Nephron (organoid): ENCODE results near the gene LMBR1.
"Not testable (repeated sequence)": the region's sequence is repeated elsewhere in the genome, so short reads cannot be mapped to it uniquely, and the experiment has no call there.

Experiments
- H3K27ac Mint-ChIP-seq, 3 experiments: 2 replicates each; pipeline ENCODE4 v1.8.0; 2020; ENCODE audit warnings: mixed read lengths in 3 of 3, mild to moderate bottlenecking in 2 of 3, moderate library complexity in 1 of 3
- H3K27me3 Mint-ChIP-seq: 2 replicates; pipeline ENCODE4 v1.8.0; 2021; ENCODE audit warnings: low read depth, mild to moderate bottlenecking, moderate library complexity, mixed read lengths
- H3K36me3 Mint-ChIP-seq: 2 replicates; pipeline ENCODE4 v1.8.0; 2020; ENCODE audit warnings: low read depth, mixed read lengths
- H3K4me1 Mint-ChIP-seq: 2 replicates; pipeline ENCODE4 v1.8.0; 2020; ENCODE audit warnings: mixed read lengths
- H3K4me3 Mint-ChIP-seq, 3 experiments: 2 replicates each; pipeline ENCODE4 v1.8.0; 2020; ENCODE audit warnings: mild to moderate bottlenecking in 3 of 3, mixed read lengths in 3 of 3, moderate library complexity in 2 of 3
- H3K9me3 Mint-ChIP-seq: 2 replicates; pipeline ENCODE4 v1.8.0; 2020; ENCODE audit warnings: mixed read lengths
- CTCF ChIP-seq, 3 experiments: fragments of 200-600 bp; sonication (generic); IDR thresholded peaks; one replicate each; pipeline ENCODE4 v1.5.0; 2021; ENCODE audit warnings: antibody characterized with exemption in 3 of 3; ENCODE audit not compliant: unreplicated experiment in 3 of 3

The LMBR1 gene

GRCh38 chr7:156932006-156932405 is 39.0 kb upstream of the LMBR1 start:
- H3K9me3 Mint-ChIP-seq = no peaks in the 10 kb centered on the region
- H3K27ac Mint-ChIP-seq = no peak overlapping the region
- H3K27me3 Mint-ChIP-seq = peaks cover 13% of the 10 kb centered on the region
- no peak for TF ChIP-seq CTCF (IDR thresholded peaks at IDR 0.05; ENCODE audit: unreplicated experiment in 3 of 3)
- H3K36me3 Mint-ChIP-seq = no peaks in the 10 kb centered on the region
- H3K4me3 Mint-ChIP-seq = no peak overlapping the region
- H3K4me1 Mint-ChIP-seq = peaks cover 4% of the 10 kb centered on the region

- H3K9me3 Mint-ChIP-seq = no peaks in the 10 kb centered on the region
- peaks cover 4% of the 10 kb centered on the region for H3K4me1 Mint-ChIP-seq
- no peak overlapping the region for H3K4me3 Mint-ChIP-seq
- TF ChIP-seq CTCF (IDR thresholded peaks at IDR 0.05; ENCODE audit: unreplicated experiment in 3 of 3) = no peak
- H3K27ac Mint-ChIP-seq = no peak overlapping the region
- no peaks in the 10 kb centered on the region for H3K36me3 Mint-ChIP-seq
- peaks cover 16% of the 10 kb centered on the region for H3K27me3 Mint-ChIP-seq
Measured at GRCh38 chr7:156929789-156930539, 37.0 kb upstream of the LMBR1 start.

- Mint-ChIP-seq H3K4me3 (no peak overlapping the region), H3K27ac (no peak overlapping the region), H3K9me3 (no peaks in the 10 kb centered on the region), H3K27me3 (peaks cover 16% of the 10 kb centered on the region), H3K4me1 (peaks cover 4% of the 10 kb centered on the region), H3K36me3 (no peaks in the 10 kb centered on the region)
- no peak for TF ChIP-seq CTCF (IDR thresholded peaks at IDR 0.05; ENCODE audit: unreplicated experiment in 3 of 3)
Measured at GRCh38 chr7:156928406-156928747, 35.4 kb upstream of the LMBR1 start.

- Mint-ChIP-seq H3K27me3 (peaks cover 16% of the 10 kb centered on the region), H3K4me3 (no peak overlapping the region), H3K36me3 (no peaks in the 10 kb centered on the region), H3K4me1 (peaks cover 4% of the 10 kb centered on the region), H3K27ac (no peak overlapping the region), H3K9me3 (no peaks in the 10 kb centered on the region)
- TF ChIP-seq CTCF (IDR thresholded peaks at IDR 0.05; ENCODE audit: unreplicated experiment in 3 of 3) = no peak
Measured at GRCh38 chr7:156927571-156928405, 34.8 kb upstream of the LMBR1 start.

- H3K9me3 Mint-ChIP-seq, H3K27ac Mint-ChIP-seq, H3K4me1 Mint-ChIP-seq, H3K4me3 Mint-ChIP-seq, H3K36me3 Mint-ChIP-seq: not testable (repeated sequence)
- peaks cover 18% of the 10 kb centered on the region for H3K27me3 Mint-ChIP-seq
Measured at GRCh38 chr7:156925821-156926220, 32.8 kb upstream of the LMBR1 start.

GRCh38 chr7:156922304-156922703 is 29.3 kb upstream of the LMBR1 start:
- not testable (repeated sequence) for H3K27me3 Mint-ChIP-seq, H3K9me3 Mint-ChIP-seq, H3K27ac Mint-ChIP-seq, H3K36me3 Mint-ChIP-seq, H3K4me3 Mint-ChIP-seq, H3K4me1 Mint-ChIP-seq

- not testable (repeated sequence) for H3K27me3 Mint-ChIP-seq, H3K9me3 Mint-ChIP-seq, H3K4me1 Mint-ChIP-seq, H3K27ac Mint-ChIP-seq, H3K36me3 Mint-ChIP-seq
- peak overlapping the region in 1 of 3 experiments; percentile 2 for H3K4me3 Mint-ChIP-seq
Measured at GRCh38 chr7:156920487-156921373, 27.7 kb upstream of the LMBR1 start.
